ENCODE results near the gene SLC39A7.
A peak's percentile ranks its signal among the peaks of the same experiment; 100 is the strongest.
"Not testable (repeated sequence)": the region's sequence is repeated elsewhere in the genome, so short reads cannot be mapped to it uniquely, and the experiment has no call there.

The SLC39A7 gene

GRCh38 chr6:33217681-33218080, 17.0 kb downstream of the SLC39A7 start:
- Histone ChIP-seq H3K36me3 (ENCODE audit: control insufficient read depth, insufficient read depth, low read length) (no peaks in the 10 kb centered on the region), H3K4me1 (ENCODE audit: control insufficient read depth, insufficient read depth, low read length) (peaks cover 12% of the 10 kb centered on the region), H3K27me3 (ENCODE audit: control insufficient read depth, insufficient read depth, low read length) (peaks cover 80% of the 10 kb centered on the region), H3K9ac (ENCODE audit: low read depth, low read length) (no peak overlapping the region), H3K27ac (ENCODE audit: low read depth, low read length) (no peak overlapping the region), H3K4me3 (ENCODE audit: low read depth, low read length) (no peak overlapping the region), H3K9me3 (ENCODE audit: control insufficient read depth, insufficient read depth, low read length) (no peaks in the 10 kb centered on the region)

GRCh38 chr6:33226503-33227120, 25.9 kb downstream of the SLC39A7 start:
- H3K36me3 ChIP-seq (ENCODE audit: control insufficient read depth, insufficient read depth, low read length); H3K27me3 ChIP-seq (ENCODE audit: control insufficient read depth, insufficient read depth, low read length); H3K9me3 ChIP-seq (ENCODE audit: control insufficient read depth, insufficient read depth, low read length); H3K9ac ChIP-seq (ENCODE audit: low read depth, low read length): not testable (repeated sequence)
- peaks cover 11% of the 10 kb centered on the region for H3K4me1 ChIP-seq (ENCODE audit: control insufficient read depth, insufficient read depth, low read length)
- H3K27ac ChIP-seq (ENCODE audit: low read depth, low read length): peak overlapping the region; percentile 78
- peak overlapping the region; percentile 40 for H3K4me3 ChIP-seq (ENCODE audit: low read depth, low read length)

- Histone ChIP-seq H3K9me3 (ENCODE audit: control insufficient read depth, insufficient read depth, low read length) (no peaks in the 10 kb centered on the region), H3K36me3 (ENCODE audit: control insufficient read depth, insufficient read depth, low read length) (no peaks in the 10 kb centered on the region), H3K9ac (ENCODE audit: low read depth, low read length) (no peak overlapping the region), H3K27me3 (ENCODE audit: control insufficient read depth, insufficient read depth, low read length) (peaks cover 7% of the 10 kb centered on the region; the same call in 1 of the 2 replicates), H3K27ac (ENCODE audit: low read depth, low read length) (no peak overlapping the region), H3K4me3 (ENCODE audit: low read depth, low read length) (no peak overlapping the region), H3K4me1 (ENCODE audit: control insufficient read depth, insufficient read depth, low read length) (peaks cover 8% of the 10 kb centered on the region; the same call in 1 of the 2 replicates)
These were observed 34.6 kb downstream of the SLC39A7 start for GRCh38 chr6:33235221-33235634.

GRCh38 chr6:33236328-33236727, 35.7 kb downstream of the SLC39A7 start:
- H3K9ac ChIP-seq (ENCODE audit: low read depth, low read length): no peak overlapping the region
- H3K9me3 ChIP-seq (ENCODE audit: control insufficient read depth, insufficient read depth, low read length): no peaks in the 10 kb centered on the region
- H3K27ac ChIP-seq (ENCODE audit: low read depth, low read length): no peak overlapping the region
- peaks cover 7% of the 10 kb centered on the region; the same call in 1 of the 2 replicates for H3K27me3 ChIP-seq (ENCODE audit: control insufficient read depth, insufficient read depth, low read length)
- no peaks in the 10 kb centered on the region for H3K36me3 ChIP-seq (ENCODE audit: control insufficient read depth, insufficient read depth, low read length)
- H3K4me3 ChIP-seq (ENCODE audit: low read depth, low read length): no peak overlapping the region
- peaks cover 8% of the 10 kb centered on the region; the same call in 1 of the 2 replicates for H3K4me1 ChIP-seq (ENCODE audit: control insufficient read depth, insufficient read depth, low read length)

GRCh38 chr6:33236852-33237251, 36.2 kb downstream of the SLC39A7 start:
- Histone ChIP-seq H3K27ac (ENCODE audit: low read depth, low read length) (no peak overlapping the region), H3K4me3 (ENCODE audit: low read depth, low read length) (no peak overlapping the region), H3K9ac (ENCODE audit: low read depth, low read length) (no peak overlapping the region), H3K36me3 (ENCODE audit: control insufficient read depth, insufficient read depth, low read length) (no peaks in the 10 kb centered on the region), H3K9me3 (ENCODE audit: control insufficient read depth, insufficient read depth, low read length) (no peaks in the 10 kb centered on the region), H3K4me1 (ENCODE audit: control insufficient read depth, insufficient read depth, low read length) (peaks cover 8% of the 10 kb centered on the region; the same call in 1 of the 2 replicates), H3K27me3 (ENCODE audit: control insufficient read depth, insufficient read depth, low read length) (peaks cover 7% of the 10 kb centered on the region; the same call in 1 of the 2 replicates)

GRCh38 chr6:33237741-33238140, 37.1 kb downstream of the SLC39A7 start:
- no peaks in the 10 kb centered on the region for H3K9me3 ChIP-seq (ENCODE audit: control insufficient read depth, insufficient read depth, low read length)
- no peaks in the 10 kb centered on the region for H3K36me3 ChIP-seq (ENCODE audit: control insufficient read depth, insufficient read depth, low read length)
- H3K9ac ChIP-seq (ENCODE audit: low read depth, low read length): no peak overlapping the region
- peaks cover 7% of the 10 kb centered on the region; the same call in 1 of the 2 replicates for H3K27me3 ChIP-seq (ENCODE audit: control insufficient read depth, insufficient read depth, low read length)
- peaks cover 8% of the 10 kb centered on the region; the same call in 1 of the 2 replicates for H3K4me1 ChIP-seq (ENCODE audit: control insufficient read depth, insufficient read depth, low read length)
- no peak overlapping the region for H3K4me3 ChIP-seq (ENCODE audit: low read depth, low read length)
- H3K27ac ChIP-seq (ENCODE audit: low read depth, low read length): no peak overlapping the region

- Histone ChIP-seq H3K9ac (ENCODE audit: low read depth, low read length) (no peak overlapping the region), H3K9me3 (ENCODE audit: control insufficient read depth, insufficient read depth, low read length) (no peaks in the 10 kb centered on the region), H3K4me1 (ENCODE audit: control insufficient read depth, insufficient read depth, low read length) (no peaks in the 10 kb centered on the region), H3K36me3 (ENCODE audit: control insufficient read depth, insufficient read depth, low read length) (no peaks in the 10 kb centered on the region), H3K4me3 (ENCODE audit: low read depth, low read length) (no peak overlapping the region), H3K27me3 (ENCODE audit: control insufficient read depth, insufficient read depth, low read length) (peaks cover 25% of the 10 kb centered on the region), H3K27ac (ENCODE audit: low read depth, low read length) (no peak overlapping the region)
These were observed 41.3 kb downstream of the SLC39A7 start for GRCh38 chr6:33241968-33242367.

GRCh38 chr6:33243476-33243875, 42.8 kb downstream of the SLC39A7 start:
- Histone ChIP-seq H3K36me3 (ENCODE audit: control insufficient read depth, insufficient read depth, low read length) (no peaks in the 10 kb centered on the region), H3K9me3 (ENCODE audit: control insufficient read depth, insufficient read depth, low read length) (no peaks in the 10 kb centered on the region), H3K27me3 (ENCODE audit: control insufficient read depth, insufficient read depth, low read length) (peaks cover 34% of the 10 kb centered on the region), H3K4me3 (ENCODE audit: low read depth, low read length) (no peak overlapping the region), H3K9ac (ENCODE audit: low read depth, low read length) (no peak overlapping the region), H3K27ac (ENCODE audit: low read depth, low read length) (no peak overlapping the region), H3K4me1 (ENCODE audit: control insufficient read depth, insufficient read depth, low read length) (peaks cover 1% of the 10 kb centered on the region)

- Histone ChIP-seq H3K27ac (ENCODE audit: low read depth, low read length) (peak overlapping the region; percentile 36), H3K27me3 (ENCODE audit: control insufficient read depth, insufficient read depth, low read length) (peaks cover 33% of the 10 kb centered on the region)
These were observed 47.4 kb downstream of the SLC39A7 start for GRCh38 chr6:33247977-33248642.

GRCh38 chr6:33248643-33248931, 47.9 kb downstream of the SLC39A7 start:
- Histone ChIP-seq H3K9ac (ENCODE audit: low read depth, low read length) (no peak overlapping the region), H3K27me3 (ENCODE audit: control insufficient read depth, insufficient read depth, low read length) (peaks cover 29% of the 10 kb centered on the region), H3K9me3 (ENCODE audit: control insufficient read depth, insufficient read depth, low read length) (no peaks in the 10 kb centered on the region), H3K4me1 (ENCODE audit: control insufficient read depth, insufficient read depth, low read length) (peaks cover 5% of the 10 kb centered on the region), H3K36me3 (ENCODE audit: control insufficient read depth, insufficient read depth, low read length) (peaks cover 8% of the 10 kb centered on the region), H3K27ac (ENCODE audit: low read depth, low read length) (peak overlapping the region; percentile 36), H3K4me3 (ENCODE audit: low read depth, low read length) (peak overlapping the region; percentile 69)

More at GRCh38 chr6:33247977-33248642, 47.4 kb downstream of the SLC39A7 start:
- peaks cover 6% of the 10 kb centered on the region for H3K36me3 ChIP-seq (ENCODE audit: control insufficient read depth, insufficient read depth, low read length)
- H3K4me3 ChIP-seq (ENCODE audit: low read depth, low read length): peak overlapping the region; percentile 69
- H3K9me3 ChIP-seq (ENCODE audit: control insufficient read depth, insufficient read depth, low read length): no peaks in the 10 kb centered on the region
- H3K4me1 ChIP-seq (ENCODE audit: control insufficient read depth, insufficient read depth, low read length): peaks cover 5% of the 10 kb centered on the region
- no peak overlapping the region for H3K9ac ChIP-seq (ENCODE audit: low read depth, low read length)

GRCh38 chr6:33248932-33249731, 48.5 kb downstream of the SLC39A7 start:
- H3K4me1 ChIP-seq (ENCODE audit: control insufficient read depth, insufficient read depth, low read length): peaks cover 5% of the 10 kb centered on the region
- peaks cover 9% of the 10 kb centered on the region for H3K36me3 ChIP-seq (ENCODE audit: control insufficient read depth, insufficient read depth, low read length)
- peaks cover 29% of the 10 kb centered on the region for H3K27me3 ChIP-seq (ENCODE audit: control insufficient read depth, insufficient read depth, low read length)
- H3K9ac ChIP-seq (ENCODE audit: low read depth, low read length): peak overlapping the region; percentile 65
- peak overlapping the region; percentile 69 for H3K4me3 ChIP-seq (ENCODE audit: low read depth, low read length)
- peak overlapping the region; percentile 77 for H3K27ac ChIP-seq (ENCODE audit: low read depth, low read length)
- no peaks in the 10 kb centered on the region for H3K9me3 ChIP-seq (ENCODE audit: control insufficient read depth, insufficient read depth, low read length)

Data from HUES48 (cell line).